ENCODE measurements around the gene NQO1.
"Not testable (repeated sequence)": the region's sequence is repeated elsewhere in the genome, so short reads cannot be mapped to it uniquely, and the experiment has no call there.

Gene NQO1

GRCh38 chr16:69745959-69746358, 19.6 kb upstream of the NQO1 start:
- FAIRE-seq (no peak), DNase-seq (ENCODE audit: insufficient read length, low spot score) (no peak)
- no peak for TF ChIP-seq SPI1 (IDR thresholded peaks at IDR 0.05; ENCODE audit: low read depth, low read length)
- TF ChIP-seq POU2F2 (IDR thresholded peaks at IDR 0.05; ENCODE audit: low read depth, low read length), result no peak
- TF ChIP-seq POLR2A (IDR thresholded peaks at IDR 0.05; ENCODE audit: low read depth, low read length), result no peak
- TF ChIP-seq PAX5 (IDR thresholded peaks at IDR 0.05; ENCODE audit: insufficient read depth, low read length, severe bottlenecking), result no peak
- no peak for TF ChIP-seq TAF1 (IDR thresholded peaks at IDR 0.05; ENCODE audit: low read depth, low read length)
- no peak for TF ChIP-seq POLR2AphosphoS5 (IDR thresholded peaks at IDR 0.05; ENCODE audit: low read depth, low read length)

DNA sequence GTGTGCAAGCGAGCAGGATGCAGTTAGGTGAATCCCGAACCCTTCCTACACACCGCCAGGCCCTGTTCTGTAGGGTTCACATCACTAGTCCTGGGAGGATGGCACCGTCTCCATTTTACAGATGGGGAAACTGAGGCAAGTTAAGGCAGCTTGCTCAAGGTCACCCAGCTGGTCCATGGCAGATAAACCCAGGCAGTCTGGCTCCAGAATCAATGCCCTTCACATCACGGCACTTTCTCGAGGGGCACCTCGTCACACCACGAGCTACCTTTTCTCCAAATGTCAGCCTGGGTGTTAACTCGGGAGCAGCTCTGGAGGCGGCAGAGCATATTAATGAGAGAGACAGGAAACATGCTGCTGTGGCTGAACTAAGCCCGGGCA, 18.9 kb upstream of the NQO1 start:
- DNase-seq (ENCODE audit: insufficient read length, low spot score) (no peak), FAIRE-seq (no peak)
- TF ChIP-seq POLR2A (IDR thresholded peaks at IDR 0.05; ENCODE audit: low read depth, low read length) (peak; percentile 21; the same call in 1 of the 2 replicates), SPI1 (IDR thresholded peaks at IDR 0.05; ENCODE audit: low read depth, low read length) (no peak), POU2F2 (IDR thresholded peaks at IDR 0.05; ENCODE audit: low read depth, low read length) (no peak), POLR2AphosphoS5 (IDR thresholded peaks at IDR 0.05; ENCODE audit: low read depth, low read length) (peak; percentile 42; the same call in 1 of the 2 replicates), TAF1 (IDR thresholded peaks at IDR 0.05; ENCODE audit: low read depth, low read length) (no peak)

- TF ChIP-seq POLR2AphosphoS5 (IDR thresholded peaks at IDR 0.05; ENCODE audit: low read depth, low read length) (no peak; the same call in 1 of the 2 replicates), POLR2A (IDR thresholded peaks at IDR 0.05; ENCODE audit: low read depth, low read length) (no peak; the same call in 1 of the 2 replicates), PAX5 (IDR thresholded peaks at IDR 0.05; ENCODE audit: insufficient read depth, low read length, severe bottlenecking) (no peak), SPI1 (IDR thresholded peaks at IDR 0.05; ENCODE audit: low read depth, low read length) (no peak), TAF1 (IDR thresholded peaks at IDR 0.05; ENCODE audit: low read depth, low read length) (no peak), POU2F2 (IDR thresholded peaks at IDR 0.05; ENCODE audit: low read depth, low read length) (no peak)
- FAIRE-seq (no peak), DNase-seq (ENCODE audit: insufficient read length, low spot score) (no peak)
Observed at GRCh38 chr16:69744363-69745231, 18.2 kb upstream of the NQO1 start.

DNA sequence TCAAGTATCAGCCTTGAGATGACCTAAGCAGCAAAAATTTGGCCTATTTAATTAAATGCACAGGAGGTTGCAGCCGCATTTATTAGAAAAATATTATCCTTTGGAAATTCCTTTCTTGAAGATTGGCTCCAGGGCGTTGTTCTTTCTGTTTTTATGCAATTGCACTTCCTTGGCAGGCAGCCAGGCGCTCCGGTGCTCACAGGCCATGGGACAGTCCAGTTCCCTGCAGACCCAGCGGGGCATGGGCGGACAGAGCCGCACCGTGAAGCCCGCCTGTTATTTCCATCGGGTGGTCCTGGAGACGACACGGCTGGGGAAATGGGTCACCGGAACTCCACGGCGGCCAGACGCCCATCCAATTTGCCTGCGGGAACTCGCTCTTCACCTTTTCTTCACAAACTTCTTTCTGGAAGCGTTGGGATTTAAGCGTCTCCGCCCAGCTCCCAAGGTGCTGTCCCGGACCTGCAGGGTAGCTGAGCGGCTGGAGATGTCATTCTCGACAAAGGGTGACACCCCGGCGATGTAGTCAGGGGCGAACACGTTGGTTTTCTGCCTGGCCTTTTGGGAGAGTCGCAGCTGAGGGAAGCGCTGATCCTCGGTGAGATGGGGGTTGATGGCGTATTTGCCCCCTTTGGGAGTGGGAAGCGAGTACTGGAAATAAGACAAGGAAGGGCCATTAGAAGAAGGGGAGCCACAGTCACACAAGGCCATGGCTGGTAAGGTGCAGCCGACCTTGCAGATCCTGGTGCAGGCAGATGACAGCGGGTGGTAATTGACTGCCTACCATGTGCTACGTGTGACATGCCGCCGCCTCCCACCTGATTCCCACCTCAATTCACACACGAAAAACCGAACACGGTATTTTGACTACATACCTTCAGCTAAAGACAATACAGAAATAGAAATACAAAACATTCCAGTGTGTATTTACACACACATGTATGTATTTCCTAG, 15.9 kb upstream of the NQO1 start:
- no peak for TF ChIP-seq TAF1 (IDR thresholded peaks at IDR 0.05; ENCODE audit: low read depth, low read length)
- no peak for TF ChIP-seq POLR2A (IDR thresholded peaks at IDR 0.05; ENCODE audit: low read depth, low read length)
- no peak for TF ChIP-seq SPI1 (IDR thresholded peaks at IDR 0.05; ENCODE audit: low read depth, low read length)
- no peak for TF ChIP-seq POU2F2 (IDR thresholded peaks at IDR 0.05; ENCODE audit: low read depth, low read length)
- TF ChIP-seq PAX5 (IDR thresholded peaks at IDR 0.05; ENCODE audit: insufficient read depth, low read length, severe bottlenecking), result no peak
- DNase-seq (ENCODE audit: insufficient read length, low spot score), result no peak
- no peak for FAIRE-seq

DNA sequence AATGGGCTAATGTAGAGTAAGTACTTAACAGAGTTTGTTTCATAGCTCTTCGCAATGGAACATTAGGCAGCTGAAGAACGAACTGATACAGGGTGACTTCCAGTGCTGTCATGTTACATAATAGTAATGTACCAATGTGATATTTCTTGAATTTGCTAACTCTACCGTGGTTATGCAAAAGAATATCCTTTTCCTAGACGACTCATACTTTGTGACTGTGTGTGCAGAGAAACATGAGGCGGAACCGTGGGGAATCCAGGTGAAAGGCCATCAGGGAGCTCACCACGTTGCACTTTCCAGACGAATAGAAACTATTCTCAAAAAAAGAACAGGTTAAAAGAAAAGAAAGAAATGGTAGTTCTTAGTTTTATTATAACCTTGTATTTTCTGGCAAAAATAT, 15.2 kb upstream of the NQO1 start:
- FAIRE-seq (no peak), DNase-seq (ENCODE audit: insufficient read length, low spot score) (no peak)
- TF ChIP-seq PAX5 (IDR thresholded peaks at IDR 0.05; ENCODE audit: insufficient read depth, low read length, severe bottlenecking) (no peak), TAF1 (IDR thresholded peaks at IDR 0.05; ENCODE audit: low read depth, low read length) (no peak), POU2F2 (IDR thresholded peaks at IDR 0.05; ENCODE audit: low read depth, low read length) (no peak), POLR2A (IDR thresholded peaks at IDR 0.05; ENCODE audit: low read depth, low read length) (no peak), POLR2AphosphoS5 (IDR thresholded peaks at IDR 0.05; ENCODE audit: low read depth, low read length) (no peak), SPI1 (IDR thresholded peaks at IDR 0.05; ENCODE audit: low read depth, low read length) (no peak)

DNA sequence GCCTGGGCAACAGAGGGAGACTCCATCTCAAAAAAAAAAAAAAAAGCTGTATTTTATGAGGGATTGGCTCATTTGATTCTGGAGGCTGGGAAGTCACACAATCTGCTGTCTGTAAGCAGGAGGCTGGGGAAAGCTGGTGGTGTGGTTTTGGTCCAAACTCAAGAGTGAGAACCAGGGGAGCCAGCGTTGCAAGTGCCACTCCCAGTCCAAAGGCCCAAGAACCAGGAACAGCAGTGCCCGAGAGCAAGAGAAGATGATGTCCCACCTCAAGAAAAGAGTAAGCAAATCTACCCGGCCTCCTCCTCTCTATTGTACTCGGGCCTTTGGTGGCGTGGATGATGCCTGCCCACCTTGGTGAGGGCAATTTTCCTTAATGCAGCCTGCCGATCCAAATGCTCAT, 5.7 kb upstream of the NQO1 start:
- DNase-seq (ENCODE audit: insufficient read length, low spot score) (no peak), FAIRE-seq (no peak)
- TF ChIP-seq TAF1 (IDR thresholded peaks at IDR 0.05; ENCODE audit: low read depth, low read length) (no peak), PAX5 (IDR thresholded peaks at IDR 0.05; ENCODE audit: insufficient read depth, low read length, severe bottlenecking) (no peak), SPI1 (IDR thresholded peaks at IDR 0.05; ENCODE audit: low read depth, low read length) (no peak), POU2F2 (IDR thresholded peaks at IDR 0.05; ENCODE audit: low read depth, low read length) (no peak), POLR2A (IDR thresholded peaks at IDR 0.05; ENCODE audit: low read depth, low read length) (no peak), POLR2AphosphoS5 (IDR thresholded peaks at IDR 0.05; ENCODE audit: low read depth, low read length) (no peak)

GRCh38 chr16:69731280-69731679, 4.9 kb upstream of the NQO1 start:
- not testable (repeated sequence) for DNase-seq (ENCODE audit: insufficient read length, low spot score); FAIRE-seq

DNA sequence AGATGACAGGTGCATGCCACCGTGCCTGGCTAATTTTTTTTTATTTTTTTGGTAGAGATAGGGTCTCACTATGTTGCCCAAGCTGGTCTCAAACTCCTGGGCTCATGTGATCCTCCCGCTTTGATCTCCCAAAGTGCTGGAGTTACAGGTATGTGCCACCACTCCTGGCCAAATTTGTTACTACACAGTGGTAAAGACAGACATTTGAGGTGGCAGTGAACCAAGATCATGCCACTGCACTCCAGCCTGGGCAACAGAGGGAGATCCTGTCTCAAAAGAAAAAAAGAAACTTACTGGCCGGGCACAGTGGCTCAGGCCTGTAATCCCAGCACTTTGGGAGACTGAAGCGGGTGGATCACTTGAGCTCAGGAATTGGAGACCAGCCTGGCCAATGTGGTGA, 2.7 kb upstream of the NQO1 start:
- DNase-seq (ENCODE audit: insufficient read length, low spot score), result not testable (repeated sequence)

GRCh38 chr16:69727916-69728270, 1.5 kb upstream of the NQO1 start:
- TF ChIP-seq PAX5 (IDR thresholded peaks at IDR 0.05; ENCODE audit: insufficient read depth, low read length, severe bottlenecking) (no peak), POLR2AphosphoS5 (IDR thresholded peaks at IDR 0.05; ENCODE audit: low read depth, low read length) (no peak), POLR2A (IDR thresholded peaks at IDR 0.05; ENCODE audit: low read depth, low read length) (no peak)
- DNase-seq (ENCODE audit: insufficient read length, low spot score) (no peak), FAIRE-seq (no peak)

More for the DNA sequence above, 2.7 kb upstream of the NQO1 start:
- not testable (repeated sequence) for FAIRE-seq

All from GM12891 (cell line).